ENCODE data around the gene CAB39L.

DNA sequence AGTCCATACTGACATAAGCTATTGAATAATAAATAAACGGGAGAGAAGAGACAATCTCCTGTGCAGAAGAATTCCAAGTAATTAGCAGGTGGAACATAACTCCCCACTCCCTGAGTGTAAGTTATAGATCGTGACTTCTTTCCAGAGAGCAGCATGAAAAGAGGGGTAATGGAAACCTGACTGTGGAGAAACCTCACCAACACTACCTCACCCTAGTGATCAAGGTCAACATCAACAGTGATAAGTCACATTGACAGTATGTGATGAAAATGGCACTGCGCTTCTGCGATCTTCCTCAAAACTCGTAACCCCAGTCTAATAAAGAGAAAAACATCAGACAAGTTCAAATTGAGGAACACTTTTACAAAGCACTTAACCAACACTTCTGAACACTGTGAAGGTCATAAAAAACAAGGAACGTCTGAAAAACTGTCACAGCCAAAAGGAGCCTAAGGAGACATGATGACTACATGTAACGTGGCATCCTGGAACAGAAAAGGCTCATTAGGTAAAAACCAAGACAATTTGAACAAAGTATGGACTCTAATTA is 19.8 kb downstream of the CAB39L start:
- TF ChIP-seq, protein P1, sequence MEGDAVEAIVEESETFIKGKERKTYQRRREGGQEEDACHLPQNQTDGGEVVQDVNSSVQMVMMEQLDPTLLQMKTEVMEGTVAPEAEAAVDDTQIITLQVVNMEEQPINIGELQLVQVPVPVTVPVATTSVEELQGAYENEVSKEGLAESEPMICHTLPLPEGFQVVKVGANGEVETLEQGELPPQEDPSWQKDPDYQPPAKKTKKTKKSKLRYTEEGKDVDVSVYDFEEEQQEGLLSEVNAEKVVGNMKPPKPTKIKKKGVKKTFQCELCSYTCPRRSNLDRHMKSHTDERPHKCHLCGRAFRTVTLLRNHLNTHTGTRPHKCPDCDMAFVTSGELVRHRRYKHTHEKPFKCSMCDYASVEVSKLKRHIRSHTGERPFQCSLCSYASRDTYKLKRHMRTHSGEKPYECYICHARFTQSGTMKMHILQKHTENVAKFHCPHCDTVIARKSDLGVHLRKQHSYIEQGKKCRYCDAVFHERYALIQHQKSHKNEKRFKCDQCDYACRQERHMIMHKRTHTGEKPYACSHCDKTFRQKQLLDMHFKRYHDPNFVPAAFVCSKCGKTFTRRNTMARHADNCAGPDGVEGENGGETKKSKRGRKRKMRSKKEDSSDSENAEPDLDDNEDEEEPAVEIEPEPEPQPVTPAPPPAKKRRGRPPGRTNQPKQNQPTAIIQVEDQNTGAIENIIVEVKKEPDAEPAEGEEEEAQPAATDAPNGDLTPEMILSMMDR (IDR thresholded peaks at IDR 0.05): no peak
- TF ChIP-seq POLR2A (IDR thresholded peaks at IDR 0.05; ENCODE audit: low read depth): no peak
- no peak for TF ChIP-seq POLR2AphosphoS5 (IDR thresholded peaks at IDR 0.05)
- TF ChIP-seq EP300 (IDR thresholded peaks at IDR 0.05): no peak
